HepG2 (cell line): Measurements from ENCODE around the gene PTCRA. TPM values are rescaled to one million over a fixed set of nuclear protein-coding genes. Genes with fewer than 3 reads are reported as not detected.

Experiments
- FIP1L1 ChIP-seq: fragments of 200-400 bp; formaldehyde crosslinking; IDR thresholded peaks from 2 replicates; pipeline ENCODE4 v1.6.1; 2018; ENCODE audit warnings: low read depth, mild to moderate bottlenecking, low read length, moderate library complexity, borderline replicate concordance; ENCODE audit not compliant: insufficient read depth
- FOXK2 ChIP-seq: fragments of 450-650 bp; IDR thresholded peaks from 2 replicates; pipeline ENCODE4 v1.6.1; 2016
- KDM6A ChIP-seq: IDR thresholded peaks from 2 replicates; pipeline ENCODE4 v1.6.1; 2016; ENCODE audit warnings: low read depth
- MEF2D ChIP-seq: sonication (generic); formaldehyde crosslinking; IDR thresholded peaks from 2 replicates; pipeline ENCODE4 v1.5.1; 2020; ENCODE audit warnings: mild to moderate bottlenecking, missing genetic modification reagents
- NONO ChIP-seq, 2 experiments: fragments of 450-650 bp in 1 of 2; sonication (generic) in 1 of 2; formaldehyde crosslinking in 1 of 2; IDR thresholded peaks in 1 of 2; conservative IDR thresholded peaks in 1 of 2; 2 replicates each; pipeline versions ENCODE4 v1.6.1 to v1.8.0; 2017 to 2022; ENCODE audit warnings: mild to moderate bottlenecking in 1 of 2, missing genetic modification reagents in 1 of 2, moderate library complexity in 1 of 2
- POLR2AphosphoS5 ChIP-seq: IDR thresholded peaks from 2 replicates; pipeline ENCODE4 v1.6.1; 2012; ENCODE audit warnings: low read depth, low read length
- RARA ChIP-seq: IDR thresholded peaks from 2 replicates; pipeline ENCODE4 v1.6.1; 2016; ENCODE audit warnings: missing genetic modification reagents, missing compliant biosample characterization
- REXO4 ChIP-seq: sonication (generic); formaldehyde crosslinking; IDR thresholded peaks from 2 replicates; pipeline ENCODE4 v1.8.0; 2022; ENCODE audit warnings: missing genetic modification reagents, mild to moderate bottlenecking, borderline replicate concordance
- RXRA ChIP-seq: sonication (generic); formaldehyde crosslinking; IDR thresholded peaks from 2 replicates; pipeline ENCODE4 v1.5.1; 2020; ENCODE audit warnings: missing genetic modification reagents
- STAG1 ChIP-seq: sonication (generic); formaldehyde crosslinking; IDR thresholded peaks from 2 replicates; pipeline ENCODE4 v1.4.0; 2020; ENCODE audit warnings: missing genetic modification reagents
- TBP ChIP-seq: sonication (generic); formaldehyde crosslinking; IDR thresholded peaks from 2 replicates; pipeline ENCODE4 v1.5.0; 2020; ENCODE audit warnings: missing genetic modification reagents
- ZBTB8A ChIP-seq: sonication (generic); formaldehyde crosslinking; IDR thresholded peaks from 2 replicates; pipeline ENCODE4 v1.4.0; 2020; ENCODE audit warnings: mild to moderate bottlenecking, low read depth, missing genetic modification reagents, borderline replicate concordance
- ZFP36L2 ChIP-seq: sonication (generic); formaldehyde crosslinking; IDR thresholded peaks from 2 replicates; pipeline ENCODE4 v1.4.0; 2020; ENCODE audit warnings: missing genetic modification reagents
- ZKSCAN8 ChIP-seq: IDR thresholded peaks from 2 replicates; pipeline ENCODE4 v1.6.1; 2016; ENCODE audit warnings: borderline replicate concordance, missing genetic modification reagents, missing compliant biosample characterization
- ZNF326 ChIP-seq: sonication (generic); formaldehyde crosslinking; IDR thresholded peaks from 2 replicates; pipeline ENCODE4 v1.4.0; 2020; ENCODE audit warnings: missing genetic modification reagents, borderline replicate concordance
- ZNF615 ChIP-seq: sonication (generic); formaldehyde crosslinking; IDR thresholded peaks from 2 replicates; pipeline ENCODE4 v1.5.0; 2020; ENCODE audit warnings: mild to moderate bottlenecking, missing genetic modification reagents, borderline replicate concordance
- ZNF720 ChIP-seq: sonication (generic); formaldehyde crosslinking; IDR thresholded peaks from 2 replicates; pipeline ENCODE4 v1.4.0; 2020; ENCODE audit warnings: missing genetic modification reagents
- ZNF768 ChIP-seq: sonication (generic); formaldehyde crosslinking; IDR thresholded peaks from 2 replicates; pipeline ENCODE4 v1.4.0; 2020; ENCODE audit warnings: missing genetic modification reagents
- ZNF879 ChIP-seq: sonication (generic); formaldehyde crosslinking; IDR thresholded peaks from 2 replicates; pipeline ENCODE4 v1.8.1; 2023; ENCODE audit warnings: missing genetic modification reagents
- ZSCAN29 ChIP-seq: sonication (generic); formaldehyde crosslinking; conservative IDR thresholded peaks from 2 replicates; pipeline ENCODE4 v1.4.0; 2020; ENCODE audit warnings: mild to moderate bottlenecking, missing genetic modification reagents
- polyA plus RNA-seq, 8 experiments: library from polyadenylated mRNA; depleted of rRNA in 3 of 8; stranded (reverse) in 7 of 8; unstranded in 1 of 8; fragments of >200 nt; fragmentation: Illumina TruSeq in 4 of 8; extraction: Trizol in 4 of 8; gene quantifications; 2 replicates each; pipeline versions ENCODE4 v1.2.1 to v1.2.3, GENCODE V29; 2011 to 2016; ENCODE audit warnings: low read depth in 4 of 8, missing spikeins in 1 of 8, mixed read lengths in 1 of 8; ENCODE audit not compliant: insufficient read depth in 1 of 8
- total RNA-seq, 5 experiments: library from RNA; depleted of rRNA; stranded (reverse); fragments of >200 nt; fragmentation: Illumina TruSeq; extraction: Trizol; gene quantifications; 2 replicates each; pipeline ENCODE4 v1.2.3, GENCODE V29; 2016; ENCODE audit warnings: low read depth in 1 of 5
- TF ChIP-seq, protein P1 (sequence below): sonication (generic); formaldehyde crosslinking; IDR thresholded peaks from 2 replicates; pipeline ENCODE4 v1.9.0; 2021; ENCODE audit warnings: mild to moderate bottlenecking, missing genetic modification reagents
- TF ChIP-seq, protein P2 (sequence below): sonication (generic); formaldehyde crosslinking; IDR thresholded peaks from 2 replicates; pipeline ENCODE4 v1.8.1; 2023; ENCODE audit warnings: mild to moderate bottlenecking, moderate library complexity, missing genetic modification reagents

PTCRA gene
- total and polyA plus RNA-seq, 2 of the 13 experiments (the other 11 are each of a cell fraction or from before 2014, with no cell fraction given), result not detected

DNA sequence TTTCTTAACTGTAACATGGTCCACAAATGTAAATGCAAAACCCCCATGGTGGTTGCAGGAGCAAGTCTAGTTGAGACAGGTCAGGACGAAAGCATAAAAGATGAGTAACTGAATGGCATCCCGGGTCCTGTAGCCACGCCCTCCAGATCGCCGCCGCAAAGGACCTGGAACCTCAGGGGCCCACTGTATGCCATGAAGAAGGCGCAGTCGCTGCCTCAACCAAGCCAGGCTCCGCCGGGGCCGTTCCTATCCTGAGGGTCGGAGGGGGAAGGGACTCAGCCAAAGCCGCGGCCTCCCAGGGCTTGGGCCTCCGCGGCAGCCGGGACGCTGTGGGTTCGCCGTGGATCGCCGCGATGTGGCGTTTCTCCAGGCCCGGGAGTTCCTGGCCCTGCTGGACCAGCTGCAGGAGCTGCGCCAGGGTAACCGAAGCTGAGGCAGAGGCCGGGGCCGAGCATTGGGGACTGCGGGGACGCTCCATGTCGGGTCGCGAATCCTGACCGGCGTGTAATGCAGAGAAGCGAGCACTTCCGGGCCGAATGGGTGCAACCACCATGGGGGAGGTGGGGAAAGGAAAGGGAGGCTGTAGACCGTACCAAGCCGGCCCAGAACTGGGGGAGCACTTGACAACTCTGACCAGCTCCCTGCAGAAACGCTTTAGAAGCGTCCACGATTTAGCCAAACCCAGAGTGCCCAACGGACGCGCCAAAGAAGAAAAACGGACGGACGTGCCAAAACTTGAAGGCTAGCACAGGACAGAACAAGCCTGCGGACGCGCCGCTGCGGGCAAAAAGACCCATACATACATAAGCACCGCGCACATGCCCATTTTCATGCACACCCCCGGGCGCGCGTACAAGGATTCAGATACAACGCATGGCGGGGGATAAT, 25.3 kb upstream of the PTCRA start (continued):
- TF ChIP-seq REXO4 (CRISPR knock-in tag) (0 out of 2 replicates have a peak, but pooled peaks have one; percentile 85), STAG1 (no peak), ZKSCAN8 (peak; percentile 86; the same call in 1 of the 2 replicates), ZNF326 (CRISPR knock-in tag) (peak; percentile 79; the same call in 1 of the 2 replicates), ZNF615 (CRISPR knock-in tag) (peak; percentile 85; the same call in 1 of the 2 replicates), ZNF879 (CRISPR knock-in tag) (no peak; the same call in 1 of the 2 replicates), TBP (CRISPR knock-in tag) (no peak), RARA (CRISPR knock-in tag) (no peak), ZBTB8A (0 out of 2 replicates have a peak, but pooled peaks have one; percentile 84), ZFP36L2 (CRISPR knock-in tag) (no peak), POLR2AphosphoS5 (peak; percentile 94), ZNF768 (peak; percentile 89), ZNF720 (no peak), FOXK2 (peak; percentile 97), KDM6A (peak; percentile 6; the same call in 1 of the 2 replicates), RXRA (CRISPR knock-in tag) (peak; percentile 88), ZSCAN29 (CRISPR knock-in tag) (peak; percentile 69; the same call in 1 of the 2 replicates), FIP1L1 (peak; percentile 98), MEF2D (peak; percentile 91), NONO (IDR thresholded peaks at IDR 0.05) (no peak), NONO (CRISPR knock-in tag; conservative IDR thresholded peaks at IDR 0.05) (peak; percentile 100)
- TF ChIP-seq, protein P1, sequence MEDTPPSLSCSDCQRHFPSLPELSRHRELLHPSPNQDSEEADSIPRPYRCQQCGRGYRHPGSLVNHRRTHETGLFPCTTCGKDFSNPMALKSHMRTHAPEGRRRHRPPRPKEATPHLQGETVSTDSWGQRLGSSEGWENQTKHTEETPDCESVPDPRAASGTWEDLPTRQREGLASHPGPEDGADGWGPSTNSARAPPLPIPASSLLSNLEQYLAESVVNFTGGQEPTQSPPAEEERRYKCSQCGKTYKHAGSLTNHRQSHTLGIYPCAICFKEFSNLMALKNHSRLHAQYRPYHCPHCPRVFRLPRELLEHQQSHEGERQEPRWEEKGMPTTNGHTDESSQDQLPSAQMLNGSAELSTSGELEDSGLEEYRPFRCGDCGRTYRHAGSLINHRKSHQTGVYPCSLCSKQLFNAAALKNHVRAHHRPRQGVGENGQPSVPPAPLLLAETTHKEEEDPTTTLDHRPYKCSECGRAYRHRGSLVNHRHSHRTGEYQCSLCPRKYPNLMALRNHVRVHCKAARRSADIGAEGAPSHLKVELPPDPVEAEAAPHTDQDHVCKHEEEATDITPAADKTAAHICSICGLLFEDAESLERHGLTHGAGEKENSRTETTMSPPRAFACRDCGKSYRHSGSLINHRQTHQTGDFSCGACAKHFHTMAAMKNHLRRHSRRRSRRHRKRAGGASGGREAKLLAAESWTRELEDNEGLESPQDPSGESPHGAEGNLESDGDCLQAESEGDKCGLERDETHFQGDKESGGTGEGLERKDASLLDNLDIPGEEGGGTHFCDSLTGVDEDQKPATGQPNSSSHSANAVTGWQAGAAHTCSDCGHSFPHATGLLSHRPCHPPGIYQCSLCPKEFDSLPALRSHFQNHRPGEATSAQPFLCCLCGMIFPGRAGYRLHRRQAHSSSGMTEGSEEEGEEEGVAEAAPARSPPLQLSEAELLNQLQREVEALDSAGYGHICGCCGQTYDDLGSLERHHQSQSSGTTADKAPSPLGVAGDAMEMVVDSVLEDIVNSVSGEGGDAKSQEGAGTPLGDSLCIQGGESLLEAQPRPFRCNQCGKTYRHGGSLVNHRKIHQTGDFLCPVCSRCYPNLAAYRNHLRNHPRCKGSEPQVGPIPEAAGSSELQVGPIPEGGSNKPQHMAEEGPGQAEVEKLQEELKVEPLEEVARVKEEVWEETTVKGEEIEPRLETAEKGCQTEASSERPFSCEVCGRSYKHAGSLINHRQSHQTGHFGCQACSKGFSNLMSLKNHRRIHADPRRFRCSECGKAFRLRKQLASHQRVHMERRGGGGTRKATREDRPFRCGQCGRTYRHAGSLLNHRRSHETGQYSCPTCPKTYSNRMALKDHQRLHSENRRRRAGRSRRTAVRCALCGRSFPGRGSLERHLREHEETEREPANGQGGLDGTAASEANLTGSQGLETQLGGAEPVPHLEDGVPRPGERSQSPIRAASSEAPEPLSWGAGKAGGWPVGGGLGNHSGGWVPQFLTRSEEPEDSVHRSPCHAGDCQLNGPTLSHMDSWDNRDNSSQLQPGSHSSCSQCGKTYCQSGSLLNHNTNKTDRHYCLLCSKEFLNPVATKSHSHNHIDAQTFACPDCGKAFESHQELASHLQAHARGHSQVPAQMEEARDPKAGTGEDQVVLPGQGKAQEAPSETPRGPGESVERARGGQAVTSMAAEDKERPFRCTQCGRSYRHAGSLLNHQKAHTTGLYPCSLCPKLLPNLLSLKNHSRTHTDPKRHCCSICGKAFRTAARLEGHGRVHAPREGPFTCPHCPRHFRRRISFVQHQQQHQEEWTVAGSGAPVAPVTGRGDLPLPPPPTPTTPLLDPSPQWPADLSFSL (CRISPR knock-in tag), result peak; percentile 74; the same call in 1 of the 2 replicates
- TF ChIP-seq, protein P2, sequence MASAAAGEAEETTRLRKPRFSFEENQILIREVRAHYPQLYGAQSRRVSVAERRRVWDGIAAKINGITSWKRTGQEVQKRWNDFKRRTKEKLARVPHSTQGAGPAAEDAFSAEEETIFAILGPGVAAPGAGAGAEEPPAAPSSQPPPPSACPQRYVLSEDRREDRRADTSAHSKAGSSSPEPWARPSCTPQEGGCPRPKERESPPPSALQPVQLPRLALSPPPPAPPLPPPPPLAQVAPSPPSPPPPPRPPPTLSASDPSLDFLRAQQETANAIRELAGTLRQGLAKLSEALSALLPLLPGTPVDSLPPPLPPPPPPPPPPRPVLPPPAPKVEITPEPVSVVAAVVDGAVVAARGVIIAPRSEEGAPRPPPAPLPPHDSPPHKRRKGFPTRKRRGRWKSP (CRISPR knock-in tag), result peak; percentile 97
